Activated CD8-positive, alpha-beta memory T cell treated with anti-CD3 and anti-CD28 coated beads for 24 hours (primary cell): ENCODE results near the gene RUSF1.
A peak's percentile ranks its signal among the peaks of the same experiment; 100 is the strongest.

Source experiments
- DNase-seq: peaks from one replicate; pipeline ENCODE4 v3.0.0-alpha.2; 2020

RUSF1 gene

GRCh38 chr16:31467151-31467773, 40.9 kb downstream of the RUSF1 start:
- DNase-seq: no peak

DNA sequence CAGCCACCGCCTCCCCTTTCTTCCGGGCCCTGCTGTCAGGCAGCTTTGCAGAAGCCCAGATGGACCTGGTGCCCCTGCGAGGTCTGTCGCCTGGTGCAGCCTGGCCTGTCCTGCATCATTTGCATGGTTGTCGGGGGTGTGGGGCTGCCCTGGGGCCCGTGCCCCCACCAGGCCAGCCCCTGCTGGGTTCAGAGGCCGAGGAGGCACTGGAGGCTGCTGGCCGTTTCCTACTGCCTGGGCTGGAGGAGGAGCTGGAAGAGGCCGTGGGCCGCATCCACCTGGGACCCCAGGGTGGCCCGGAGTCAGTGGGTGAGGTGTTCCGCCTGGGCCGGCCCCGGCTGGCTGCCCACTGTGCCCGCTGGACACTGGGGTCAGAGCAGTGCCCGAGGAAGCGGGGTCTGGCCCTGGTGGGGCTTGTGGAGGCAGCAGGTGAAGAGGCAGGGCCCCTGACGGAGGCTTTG, 41.8 kb downstream of the RUSF1 start:
- no peak for DNase-seq

- no peak for DNase-seq
These were observed 42.3 kb downstream of the RUSF1 start for GRCh38 chr16:31465788-31466370.

DNA sequence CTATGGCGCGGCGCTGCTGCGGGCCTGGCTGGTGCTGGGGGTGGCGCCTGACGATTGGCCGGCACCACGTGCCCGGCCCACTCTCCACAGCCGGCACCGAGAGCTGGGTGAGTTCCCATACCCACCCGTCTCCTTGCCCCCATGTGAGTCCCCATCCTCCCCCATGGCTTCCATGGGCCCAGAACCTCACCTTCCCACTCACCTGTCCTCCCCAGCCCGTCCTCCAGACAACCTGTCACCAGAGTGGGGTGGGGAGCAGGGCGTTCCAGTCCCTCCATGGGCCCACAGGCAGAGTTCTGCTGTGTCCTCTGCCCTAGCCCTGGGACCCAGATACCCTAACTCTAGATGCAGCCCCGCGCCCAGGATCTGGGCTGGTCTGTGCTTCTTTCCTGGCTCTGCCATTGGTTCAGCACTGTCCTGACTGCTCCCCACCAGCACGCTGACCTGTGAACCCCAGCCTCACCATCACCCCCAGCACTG, 43.4 kb downstream of the RUSF1 start:
- DNase-seq: no peak

- DNase-seq: no peak
These were observed 43.8 kb downstream of the RUSF1 start for GRCh38 chr16:31464348-31464769.

DNA sequence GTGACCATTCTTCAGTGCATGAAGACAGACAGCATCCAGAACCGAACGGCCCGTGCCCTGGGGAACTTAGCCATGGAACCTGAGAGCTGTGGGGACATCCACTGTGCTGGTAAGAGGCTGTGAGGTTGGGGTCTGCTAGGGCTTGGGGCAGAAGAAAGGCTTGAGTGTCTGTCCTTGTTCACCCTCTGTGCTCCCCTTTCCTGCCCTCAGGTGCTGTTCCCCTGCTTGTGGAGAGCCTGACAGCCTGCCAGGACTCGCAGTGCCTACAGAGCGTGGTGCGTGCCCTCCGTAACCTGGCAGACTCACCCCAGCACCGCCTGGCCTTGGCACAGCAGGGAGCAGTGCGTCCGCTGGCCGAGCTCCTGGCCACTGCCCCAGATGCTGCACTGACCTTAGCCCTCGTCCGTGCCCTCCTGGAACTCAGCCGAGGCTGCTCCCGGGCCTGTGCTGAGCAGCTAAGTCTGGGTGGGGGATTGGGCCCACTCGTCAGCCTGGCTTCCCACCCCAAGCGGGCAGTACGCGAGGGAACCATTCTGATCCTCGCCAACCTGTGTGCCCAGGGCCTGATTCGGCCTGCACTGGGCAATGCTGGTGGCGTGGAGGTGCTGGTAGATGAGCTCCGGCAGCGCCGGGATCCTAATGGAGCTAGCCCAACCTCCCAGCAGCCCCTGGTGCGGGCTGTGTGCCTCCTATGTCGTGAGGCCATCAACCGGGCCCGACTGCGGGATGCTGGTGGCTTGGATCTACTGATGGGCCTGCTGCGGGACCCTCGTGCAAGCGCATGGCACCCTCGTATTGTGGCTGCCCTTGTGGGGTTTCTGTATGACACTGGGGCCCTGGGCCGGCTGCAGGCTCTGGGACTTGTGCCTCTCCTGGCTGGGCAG, 46.0 kb downstream of the RUSF1 start:
- DNase-seq: no peak

DNA sequence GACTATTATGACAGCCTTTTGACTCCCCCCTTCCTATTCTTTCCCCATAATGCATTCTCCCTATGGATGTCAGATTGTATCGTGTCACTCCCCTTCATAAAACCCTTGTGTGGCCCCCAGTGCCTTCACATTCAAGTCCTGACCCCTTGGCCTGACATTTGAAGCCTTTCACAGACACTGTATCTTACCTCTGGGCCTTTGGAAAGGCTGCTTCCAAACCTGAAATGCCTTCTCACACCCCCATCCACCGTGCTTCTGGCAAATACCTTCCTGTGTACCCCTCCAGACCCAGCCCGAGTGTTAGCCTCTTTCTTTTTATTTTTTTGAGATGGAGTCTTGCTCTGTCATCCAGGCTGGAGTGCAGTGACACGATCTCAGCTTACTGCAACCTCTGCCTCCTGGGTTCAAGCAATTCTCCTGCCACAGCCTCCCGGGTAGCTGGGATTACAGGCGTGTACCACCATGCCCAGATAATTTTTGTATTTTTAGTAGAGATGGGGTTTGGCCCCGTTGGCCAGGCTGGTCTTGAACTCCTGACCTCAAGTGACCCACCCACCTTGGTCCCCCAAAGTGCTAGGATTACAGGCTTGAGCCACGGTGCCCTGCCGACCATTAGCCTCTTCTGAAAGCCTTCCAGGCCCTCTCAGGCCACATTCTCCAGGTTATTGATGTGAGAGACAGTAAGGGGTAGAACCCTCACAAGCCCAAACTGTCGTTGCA, 46.8 kb downstream of the RUSF1 start:
- DNase-seq: no peak

- no peak for DNase-seq
These were observed 47.6 kb downstream of the RUSF1 start for GRCh38 chr16:31460582-31461002.

DNA sequence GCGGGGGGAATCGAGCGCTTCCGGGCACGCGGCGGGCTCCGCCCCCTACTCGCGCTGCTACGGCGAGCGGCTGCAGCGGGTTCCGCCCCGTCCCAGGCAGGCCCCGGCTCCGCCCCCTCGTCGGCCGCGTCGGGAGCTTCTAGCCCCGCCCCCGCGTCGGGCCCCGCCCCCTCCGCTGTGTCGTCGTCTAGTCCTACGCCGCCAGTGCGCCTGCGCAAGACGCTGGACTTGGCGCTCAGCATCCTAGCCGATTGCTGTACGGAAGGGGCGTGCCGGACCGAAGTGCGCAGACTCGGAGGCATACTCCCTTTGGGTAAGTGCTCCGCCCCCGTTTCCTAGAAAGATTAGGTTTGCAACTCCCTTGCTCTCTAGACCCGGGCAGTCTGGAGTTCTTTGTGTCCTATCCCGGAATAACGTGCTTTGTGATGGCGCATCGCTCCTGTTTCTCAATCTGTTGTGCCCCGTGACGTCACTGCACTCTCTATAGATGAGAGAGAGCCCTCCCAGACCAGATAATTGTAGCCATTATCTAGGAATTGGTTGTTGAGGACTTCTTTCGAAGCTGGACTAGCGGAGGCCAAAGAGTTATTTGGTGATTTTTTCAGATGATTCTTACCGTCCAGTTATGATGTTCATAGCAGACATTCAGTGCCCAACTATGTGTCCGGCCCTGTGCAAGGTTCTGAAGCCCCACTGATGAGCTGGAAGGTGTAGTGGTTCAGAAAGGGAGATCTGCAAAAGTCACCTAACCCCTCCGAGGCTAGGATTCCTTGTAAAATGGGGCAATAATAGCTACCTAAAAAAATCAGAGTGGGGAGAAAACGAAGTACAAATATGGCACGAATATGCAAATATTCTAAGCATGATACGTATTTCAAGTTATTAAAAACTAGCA, 48.3 kb downstream of the RUSF1 start:
- DNase-seq: peak; percentile 100

DNA sequence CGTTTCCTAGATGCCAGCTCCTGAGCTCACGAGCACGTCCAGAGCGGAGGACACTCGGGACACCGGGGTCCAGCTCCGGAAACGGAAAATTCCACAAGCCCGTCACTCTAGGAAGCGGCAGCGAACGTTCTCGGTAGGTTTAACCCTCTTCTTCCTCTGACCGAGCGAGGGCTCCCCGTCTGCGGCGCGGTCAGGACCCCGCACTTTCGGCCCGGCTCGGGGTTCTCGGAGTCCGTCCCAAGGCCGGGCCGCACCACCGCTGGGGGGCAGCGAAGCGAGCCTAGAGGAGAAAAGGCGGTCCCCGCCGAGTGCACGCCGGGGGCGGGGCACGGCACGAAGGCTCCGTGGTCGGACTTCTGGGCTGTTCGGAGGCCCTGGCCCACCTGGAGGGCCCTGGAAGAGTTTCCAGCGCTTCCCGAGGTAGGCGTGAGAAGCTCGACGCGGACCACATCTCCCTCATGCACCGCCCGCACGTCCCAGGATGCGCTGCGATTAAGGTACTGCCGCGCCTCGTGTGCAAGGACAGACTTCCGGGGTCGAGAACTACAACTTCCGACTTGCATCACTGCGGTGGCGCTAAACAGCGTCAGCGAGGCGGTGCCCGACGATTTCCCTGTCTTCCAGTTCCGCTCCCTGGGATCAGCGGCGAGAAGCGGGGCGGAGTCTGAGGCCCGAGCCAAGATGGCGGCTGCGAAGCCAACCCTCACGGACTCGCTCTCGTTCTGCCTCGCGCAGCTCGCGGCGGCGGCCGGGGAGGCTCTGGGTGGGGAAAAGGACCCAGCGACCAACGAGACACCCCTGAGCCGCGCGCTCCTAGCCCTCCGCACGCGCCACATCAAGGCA, 49.1 kb downstream of the RUSF1 start, which contains the start of gene ARMC5:
Gene ARMC5, plus strand, starts transcription at position 658 of the 843 bp plus-strand sequence. Its CDS starts 24 bp downstream, at position 682.
- DNase-seq: peak; percentile 98

- DNase-seq: peak; percentile 84
These were observed 49.9 kb downstream of the RUSF1 start for GRCh38 chr16:31458073-31458843.

GRCh38 chr16:31456988-31457360, 51.2 kb downstream of the RUSF1 start:
- DNase-seq: no peak

DNA sequence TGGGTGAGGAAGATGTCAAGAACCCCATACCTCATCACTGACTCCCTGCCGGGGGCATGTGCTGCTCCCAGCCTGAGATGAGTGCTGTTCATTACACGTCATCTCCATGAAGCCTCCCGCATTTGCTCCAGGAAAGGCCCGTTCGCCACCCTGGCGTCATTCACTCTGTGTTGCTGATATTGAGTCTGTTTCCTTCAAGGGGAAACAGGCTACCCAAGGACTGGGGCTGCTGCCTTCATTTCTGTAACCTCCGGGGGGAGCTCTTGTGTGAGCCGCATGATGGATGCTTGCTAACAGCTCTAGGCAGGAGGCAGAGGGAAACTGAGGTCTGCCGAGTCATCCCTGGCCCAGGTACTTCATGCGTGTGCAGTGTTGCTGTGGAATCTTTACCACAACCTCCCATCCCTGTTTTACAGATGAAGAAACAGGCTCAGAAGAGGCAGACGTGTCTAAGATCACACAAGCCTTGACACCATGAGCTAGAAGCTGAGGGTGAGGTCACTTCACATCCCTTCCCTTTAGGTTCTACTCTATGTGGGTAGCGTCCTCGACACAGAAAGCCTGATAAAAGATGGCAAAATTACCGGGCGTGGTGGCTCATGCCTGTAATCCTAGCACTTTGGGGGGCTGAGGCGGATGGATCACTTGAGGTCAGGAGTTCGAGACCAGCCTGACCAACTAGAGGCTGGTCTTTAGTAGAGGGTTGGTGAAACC, 52.4 kb downstream of the RUSF1 start:
- no peak for DNase-seq

DNA sequence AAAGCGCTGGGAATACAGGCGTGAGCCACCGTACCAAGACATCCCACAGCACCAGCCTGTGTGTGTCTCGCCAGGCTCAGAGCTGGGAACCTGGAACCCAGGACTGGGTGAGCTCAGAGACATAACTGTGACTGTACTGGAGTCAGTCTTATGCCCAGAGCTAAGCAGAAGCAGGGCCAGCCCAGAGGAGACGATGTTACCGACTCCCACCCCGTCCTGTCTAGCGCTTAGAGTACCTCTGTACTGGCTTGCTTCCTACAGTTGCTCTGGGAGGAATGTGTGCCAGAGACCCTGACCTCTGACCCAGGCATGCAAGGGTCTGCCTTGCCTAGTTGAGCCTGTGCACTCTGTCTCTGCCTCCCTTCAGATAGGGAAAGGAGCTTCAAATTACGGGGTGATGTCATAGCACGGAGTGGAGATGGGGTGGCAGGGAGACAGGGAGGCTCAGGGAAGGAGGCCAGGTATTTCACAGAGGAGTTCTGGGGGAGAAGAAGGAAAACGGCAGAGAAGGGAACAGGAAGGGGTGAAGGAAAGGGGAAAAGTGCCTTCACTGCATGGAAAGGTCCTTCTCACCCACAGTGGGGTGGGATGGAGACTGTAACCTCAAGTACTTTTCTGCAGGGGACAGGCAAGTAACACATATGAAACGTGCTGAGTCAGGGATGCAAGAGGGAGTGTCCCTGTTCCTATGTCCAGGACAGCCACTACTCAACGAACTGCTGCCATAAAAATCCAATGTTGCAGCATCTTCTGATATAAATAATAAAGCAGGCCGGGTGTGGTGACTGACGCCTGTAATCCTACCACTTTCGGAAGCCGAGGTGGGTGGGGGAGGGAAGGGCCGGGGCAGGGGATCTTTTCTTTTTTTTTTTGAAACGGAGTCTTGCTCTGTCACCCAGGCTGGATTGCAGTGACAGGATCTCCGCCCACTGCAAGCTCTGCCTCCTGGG, 54.7 kb downstream of the RUSF1 start:
- DNase-seq: no peak

GRCh38 chr16:31452631-31453106, 55.5 kb downstream of the RUSF1 start:
- DNase-seq: no peak

DNA sequence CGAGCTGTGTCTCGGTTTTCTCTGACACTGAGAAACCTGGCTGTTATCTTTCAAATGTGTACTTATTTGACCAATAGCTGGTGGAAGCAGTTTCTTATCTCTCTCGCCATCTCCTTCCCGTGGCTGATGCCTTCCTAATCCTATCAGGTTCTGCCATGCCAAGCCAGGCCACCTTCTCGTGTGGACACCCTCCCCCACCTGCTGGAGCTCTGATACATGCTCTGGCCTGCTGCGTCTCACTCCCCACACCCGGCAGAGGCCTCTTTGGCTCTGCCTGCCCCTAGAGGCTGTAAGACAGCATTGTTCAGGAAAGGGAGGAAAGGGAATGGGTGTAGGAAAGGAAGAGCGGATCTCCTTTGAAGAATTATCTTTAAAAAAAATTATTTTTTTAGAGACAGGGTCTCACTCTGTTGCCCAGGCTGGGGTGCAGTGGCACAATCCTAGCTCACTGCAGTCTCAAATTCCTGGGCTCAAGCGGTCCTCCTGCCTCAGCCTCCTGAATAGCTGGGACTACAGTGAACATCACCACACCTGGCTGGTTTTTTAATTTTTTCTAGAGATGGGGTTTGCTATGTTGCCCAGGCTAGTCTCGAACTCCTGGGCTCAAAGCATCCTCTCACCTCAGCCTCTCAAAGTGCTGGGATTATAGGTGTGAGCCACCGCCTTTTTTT, 56.4 kb downstream of the RUSF1 start:
- no peak for DNase-seq

GRCh38 chr16:31451201-31451600, 57.0 kb downstream of the RUSF1 start:
- DNase-seq: no peak
